ENCODE data around the gene RABGAP1L.

- no peak for TF ChIP-seq EZH2 (IDR thresholded peaks at IDR 0.05)
- no peak for TF ChIP-seq POLR2AphosphoS5 (IDR thresholded peaks at IDR 0.05; ENCODE audit: borderline replicate concordance, low read depth, low read length)
Observed at GRCh38 chr1:174211486-174211885, 52.2 kb downstream of the RABGAP1L start.
